AG09319 (cell line): ENCODE measurements around the gene IGFN1.

Experiments used
- DNase-seq: peaks from one replicate; pipeline ENCODE4 v3.0.0-alpha.2; 2010; ENCODE audit warnings: low read depth; ENCODE audit errors: extremely low read depth
- TF ChIP-seq, protein P1 (sequence below): IDR thresholded peaks from 2 replicates; pipeline ENCODE4 v1.5.1; 2011; ENCODE audit warnings: low read depth, mild to moderate bottlenecking, inconsistent platforms, low read length, moderate library complexity

The IGFN1 gene

DNA sequence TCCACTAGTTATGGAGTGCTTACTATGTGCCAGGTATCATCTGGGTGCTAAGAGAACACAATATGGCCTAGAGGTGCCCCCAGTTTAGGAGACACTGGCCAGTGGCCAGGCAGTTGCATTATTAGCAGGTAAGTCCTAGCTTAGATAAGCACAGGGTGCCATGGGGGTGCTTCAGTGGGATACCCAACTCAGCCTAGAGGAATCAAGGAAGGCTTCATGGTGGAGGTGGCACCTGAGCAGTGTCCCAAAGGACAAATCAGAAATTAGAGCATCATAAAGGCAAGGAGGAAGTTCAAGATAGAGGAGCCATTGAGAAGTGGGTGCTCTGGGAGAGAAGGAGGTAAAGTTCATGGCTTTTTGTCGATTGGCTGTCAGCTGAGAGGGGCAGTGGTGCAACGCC lies 60.8 kb downstream of the IGFN1 start:
- no peak for DNase-seq
- TF ChIP-seq, protein P1, sequence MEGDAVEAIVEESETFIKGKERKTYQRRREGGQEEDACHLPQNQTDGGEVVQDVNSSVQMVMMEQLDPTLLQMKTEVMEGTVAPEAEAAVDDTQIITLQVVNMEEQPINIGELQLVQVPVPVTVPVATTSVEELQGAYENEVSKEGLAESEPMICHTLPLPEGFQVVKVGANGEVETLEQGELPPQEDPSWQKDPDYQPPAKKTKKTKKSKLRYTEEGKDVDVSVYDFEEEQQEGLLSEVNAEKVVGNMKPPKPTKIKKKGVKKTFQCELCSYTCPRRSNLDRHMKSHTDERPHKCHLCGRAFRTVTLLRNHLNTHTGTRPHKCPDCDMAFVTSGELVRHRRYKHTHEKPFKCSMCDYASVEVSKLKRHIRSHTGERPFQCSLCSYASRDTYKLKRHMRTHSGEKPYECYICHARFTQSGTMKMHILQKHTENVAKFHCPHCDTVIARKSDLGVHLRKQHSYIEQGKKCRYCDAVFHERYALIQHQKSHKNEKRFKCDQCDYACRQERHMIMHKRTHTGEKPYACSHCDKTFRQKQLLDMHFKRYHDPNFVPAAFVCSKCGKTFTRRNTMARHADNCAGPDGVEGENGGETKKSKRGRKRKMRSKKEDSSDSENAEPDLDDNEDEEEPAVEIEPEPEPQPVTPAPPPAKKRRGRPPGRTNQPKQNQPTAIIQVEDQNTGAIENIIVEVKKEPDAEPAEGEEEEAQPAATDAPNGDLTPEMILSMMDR, result no peak

GRCh38 chr1:201251851-201252430 lies 61.3 kb downstream of the IGFN1 start:
- TF ChIP-seq, protein P1, result no peak
- no peak for DNase-seq

- no peak for DNase-seq
- TF ChIP-seq, protein P1, result no peak
These were observed 62.3 kb downstream of the IGFN1 start for GRCh38 chr1:201252944-201253371.

- TF ChIP-seq, protein P1, result no peak
- DNase-seq, result no peak
These were observed 62.8 kb downstream of the IGFN1 start for GRCh38 chr1:201253411-201253810.

DNA sequence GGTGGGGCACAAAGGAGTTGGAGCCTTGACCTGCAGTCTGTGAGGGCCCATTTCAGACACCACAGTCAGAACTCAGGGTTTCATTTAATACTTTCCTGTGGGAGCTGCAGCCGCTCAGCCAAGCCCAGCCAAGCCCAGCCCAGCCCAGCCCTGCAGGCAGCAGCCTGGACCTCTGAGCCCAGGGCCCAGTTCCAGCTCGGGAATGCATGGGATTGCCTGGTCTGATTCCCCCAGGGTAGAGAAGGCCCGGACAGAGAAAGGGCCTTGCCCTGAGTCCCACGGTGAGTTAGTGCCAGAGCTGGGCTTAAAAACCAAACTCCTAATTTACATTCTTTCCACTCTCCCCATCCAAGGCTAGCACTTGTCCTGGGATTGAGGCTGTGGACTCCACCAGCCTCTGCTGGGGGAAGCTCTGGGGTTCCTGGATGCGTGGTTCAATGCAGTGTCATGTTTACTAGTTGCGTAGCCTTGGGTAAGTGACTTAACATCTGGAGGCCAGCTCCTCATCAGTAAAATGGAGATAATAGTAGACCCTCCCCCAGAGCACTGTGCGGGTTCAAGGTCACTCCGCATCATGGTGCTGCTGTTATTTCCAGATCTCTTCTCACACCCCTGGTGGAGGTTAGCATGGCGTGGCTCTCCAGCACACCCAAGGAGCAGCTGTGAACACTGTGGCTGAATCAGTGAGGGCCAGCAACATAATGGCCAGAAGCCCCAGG lies 63.4 kb downstream of the IGFN1 start:
- TF ChIP-seq, protein P1, result no peak
- DNase-seq, result no peak

GRCh38 chr1:201254625-201255478 lies 64.2 kb downstream of the IGFN1 start:
- DNase-seq, result no peak
- TF ChIP-seq, protein P1, result peak; percentile 97
